HG02973 (cell line): ENCODE data around the gene NUCKS1.

Source experiments
- ATAC-seq: cut with Tn5 transposase; IDR thresholded peaks from one replicate; pipeline ENCODE4 v1.9.1; 2021; ENCODE audit warnings: moderate library complexity; ENCODE audit not compliant: unreplicated experiment

The NUCKS1 gene

DNA sequence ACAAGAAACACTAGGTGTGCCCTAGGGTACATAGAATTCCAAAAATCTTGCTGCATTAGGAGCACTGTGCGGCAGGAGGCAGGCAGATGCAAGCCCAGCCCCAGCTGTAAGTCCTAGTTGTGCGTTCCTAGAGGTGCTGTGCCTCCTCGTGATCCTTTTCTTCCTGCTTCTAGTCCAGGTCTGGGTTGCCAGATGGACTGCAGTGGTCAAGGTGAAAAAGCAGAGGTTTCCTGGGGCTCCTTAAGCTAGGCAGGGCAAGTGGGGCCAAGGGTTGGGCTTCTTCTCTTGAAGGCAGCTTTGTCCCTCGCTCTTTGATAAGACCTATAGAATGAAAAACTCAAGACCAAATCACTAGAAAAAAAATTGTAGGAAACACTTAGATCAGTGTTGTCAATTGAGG lies 48.1 kb downstream of the NUCKS1 start:
- ATAC-seq = no peak

- ATAC-seq = no peak
These were observed 48.6 kb downstream of the NUCKS1 start for GRCh38 chr1:205701420-205701819.

DNA sequence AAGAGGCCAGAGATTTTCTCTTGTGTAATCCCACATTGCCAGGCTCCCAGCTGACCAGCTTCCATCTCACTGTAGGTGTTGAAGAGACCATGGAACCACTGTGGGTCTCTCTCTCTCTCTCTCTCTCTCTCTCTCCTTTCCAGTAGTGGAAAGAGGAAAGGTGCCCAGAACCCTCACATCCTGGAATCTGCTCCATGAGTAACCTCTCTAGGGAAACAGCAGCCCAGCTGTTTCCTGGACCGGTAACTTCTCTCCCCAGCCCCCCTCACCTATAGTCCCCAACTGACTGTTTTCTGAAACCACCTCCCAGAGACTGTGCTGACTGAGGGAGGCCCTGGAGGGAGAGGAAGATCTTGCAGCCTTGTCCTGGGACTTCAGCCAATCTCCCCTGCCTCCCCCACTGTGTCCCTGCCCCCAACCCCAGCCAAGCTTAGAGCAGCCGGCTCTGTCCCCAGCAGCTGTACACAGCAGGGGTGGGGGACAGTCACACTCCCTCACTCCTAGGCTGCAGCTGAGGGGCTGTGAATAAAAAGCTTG lies 49.0 kb downstream of the NUCKS1 start:
- ATAC-seq = no peak

GRCh38 chr1:205699416-205699815 lies 50.6 kb downstream of the NUCKS1 start:
- no peak for ATAC-seq

DNA sequence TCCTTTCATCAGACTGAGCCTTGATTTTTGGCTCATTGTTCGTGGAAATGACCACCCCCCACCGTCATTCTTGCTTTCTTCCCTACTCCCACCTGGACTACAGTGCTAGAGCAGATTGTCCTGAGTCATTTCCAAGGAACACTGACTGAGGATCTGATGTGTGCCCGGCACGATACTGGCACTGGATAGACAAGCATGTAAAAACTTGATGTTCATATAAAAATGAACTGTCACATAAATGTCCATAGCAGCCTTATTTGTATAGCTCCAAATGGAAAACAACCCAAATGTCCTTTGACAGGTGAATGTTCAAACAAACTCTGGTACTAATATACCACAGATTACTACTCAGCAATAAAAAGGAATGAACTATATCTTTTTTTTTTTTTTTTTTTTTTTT lies 51.1 kb downstream of the NUCKS1 start:
- no peak for ATAC-seq

DNA sequence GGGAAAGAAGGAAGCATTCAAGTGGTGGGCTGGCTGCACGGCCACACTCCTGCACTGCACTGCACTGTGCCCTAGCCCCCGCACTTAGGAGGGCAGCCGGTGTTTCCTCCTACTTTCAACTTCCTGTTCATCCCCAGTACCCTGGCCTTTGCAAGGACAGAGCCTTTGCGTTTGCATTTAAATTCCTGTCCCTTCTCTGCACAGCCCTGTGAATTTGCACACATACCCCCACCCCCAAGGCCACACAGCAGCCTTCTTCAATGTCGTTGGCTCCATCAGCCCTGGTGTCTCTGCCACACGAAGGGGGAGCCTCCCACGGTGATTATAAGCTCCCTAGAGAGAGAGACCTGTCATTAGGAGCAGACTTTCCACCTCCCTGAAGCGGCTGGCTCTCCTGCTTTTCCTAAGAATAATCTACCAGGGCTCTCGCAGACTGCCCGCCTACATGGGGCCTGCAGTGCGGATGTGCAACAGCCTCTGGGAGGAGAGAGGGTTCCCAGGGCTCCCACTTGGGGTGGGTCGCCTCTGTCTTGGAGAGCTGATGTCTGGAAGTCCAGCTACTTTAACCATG lies 56.5 kb downstream of the NUCKS1 start:
- no peak for ATAC-seq

DNA sequence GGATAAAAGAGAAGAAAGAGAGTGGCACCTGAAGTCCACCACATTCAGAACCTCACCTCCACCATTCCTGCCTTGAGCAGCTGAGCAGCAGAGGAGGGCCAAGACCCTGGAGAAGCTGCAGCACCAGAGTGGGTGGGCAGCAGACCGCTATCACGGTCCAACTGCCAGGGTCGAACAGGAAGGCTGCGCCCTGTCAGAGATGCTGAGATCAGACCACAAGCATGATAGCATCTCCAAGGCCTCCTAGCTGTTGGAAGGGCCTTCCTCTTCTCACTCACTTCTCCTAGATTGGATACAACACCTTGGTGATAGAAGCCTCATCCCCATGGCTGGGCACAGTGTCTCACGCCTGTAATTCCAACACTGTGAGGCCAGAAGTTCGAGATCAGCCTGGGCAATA lies 57.6 kb downstream of the NUCKS1 start:
- no peak for ATAC-seq

DNA sequence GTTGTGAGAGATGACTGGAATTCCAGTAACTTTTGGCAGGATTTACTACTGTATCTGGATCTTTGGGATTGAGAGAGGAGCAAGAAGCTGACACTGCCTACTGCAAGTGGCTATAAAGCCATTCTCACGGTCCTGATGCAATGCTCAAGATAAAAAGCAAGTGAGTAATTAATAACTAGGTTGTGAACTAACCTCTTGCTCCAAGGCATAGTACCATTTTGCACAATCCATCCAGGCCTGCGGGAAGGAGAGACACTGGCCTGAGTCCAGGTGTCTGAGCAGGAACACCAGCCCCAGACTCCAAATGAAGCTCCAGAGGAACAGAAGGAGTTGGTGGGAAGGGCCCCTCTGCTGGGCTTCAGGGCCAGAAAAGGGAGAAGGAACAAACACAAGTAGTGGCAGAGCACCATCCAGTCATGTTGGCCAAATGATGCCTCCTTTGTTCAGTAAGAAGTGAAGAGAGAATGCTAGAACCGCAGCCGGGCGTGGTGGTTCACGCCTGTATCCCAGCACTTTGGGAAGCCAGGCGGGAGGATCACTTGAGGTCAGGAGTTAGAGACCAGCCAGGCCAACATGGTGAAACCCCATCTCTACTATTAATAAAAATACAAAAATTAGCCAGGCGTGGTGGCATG lies 59.7 kb downstream of the NUCKS1 start:
- no peak for ATAC-seq

DNA sequence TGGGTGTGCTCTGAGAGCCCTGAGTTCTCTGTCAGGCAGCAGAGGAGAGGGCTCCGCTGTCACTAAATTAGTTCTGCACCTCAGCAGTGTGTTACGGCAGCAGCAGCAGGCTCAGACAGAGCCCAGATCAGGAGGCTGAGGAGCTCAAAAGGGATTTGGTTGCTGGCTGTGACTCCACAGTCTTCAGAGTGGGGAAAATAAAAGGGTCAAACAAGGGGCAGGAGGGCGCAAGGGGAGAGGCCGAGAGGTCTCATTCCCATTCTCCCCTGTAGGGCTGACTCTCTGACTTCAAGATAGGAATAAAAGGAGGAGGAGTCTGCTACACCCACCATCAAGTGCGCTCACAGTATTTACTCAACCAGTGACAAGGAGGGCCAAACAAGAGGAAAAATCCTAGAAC lies 60.5 kb downstream of the NUCKS1 start:
- ATAC-seq = no peak

- no peak for ATAC-seq
These were observed 61.6 kb downstream of the NUCKS1 start for GRCh38 chr1:205688171-205689080.

- no peak for ATAC-seq
These were observed 62.7 kb downstream of the NUCKS1 start for GRCh38 chr1:205687242-205687641.

- ATAC-seq = no peak
These were observed 68.6 kb downstream of the NUCKS1 start for GRCh38 chr1:205681364-205681763.

DNA sequence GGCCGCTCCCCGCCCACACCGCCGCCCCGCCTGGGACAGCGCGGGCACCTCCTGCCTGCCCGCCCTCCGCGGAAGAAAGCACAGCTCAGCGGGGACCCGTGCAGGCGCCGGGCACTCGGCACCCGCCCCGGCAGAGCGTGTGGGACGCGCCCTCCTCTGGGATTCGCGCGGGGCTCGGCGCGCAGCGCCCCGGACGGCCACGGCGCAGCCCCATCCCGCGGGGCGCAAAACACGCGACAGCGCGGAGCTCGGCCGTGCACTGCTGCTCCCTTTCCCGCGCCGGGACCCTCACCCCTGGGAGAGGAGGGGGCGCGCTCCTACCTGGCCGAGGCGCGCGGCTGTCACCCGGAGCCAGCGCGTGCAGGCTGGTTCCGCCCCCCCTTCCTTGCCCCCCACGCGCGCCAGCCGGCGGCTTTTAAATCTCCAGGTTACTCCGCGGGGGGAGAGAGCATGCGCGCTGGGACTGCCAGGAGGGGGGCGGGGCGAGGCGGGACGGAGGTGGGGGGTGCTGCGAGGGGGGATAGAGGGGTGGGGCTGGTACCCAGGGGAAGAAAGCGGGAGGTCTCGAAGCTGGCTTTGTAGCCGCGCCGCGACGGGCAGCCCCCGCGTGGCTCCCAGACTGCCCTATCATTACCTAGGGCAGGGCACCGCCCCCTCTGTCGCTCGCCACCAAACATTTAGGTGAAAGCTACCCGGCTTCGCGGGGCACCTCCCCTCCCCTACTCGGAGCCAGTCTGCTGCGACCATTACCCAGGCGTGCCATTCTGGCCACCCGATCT lies 69.7 kb downstream of the NUCKS1 start, which contains the start of gene SLC45A3:
SLC45A3 (minus strand) TSS at position 437 of the 779 bp plus-strand sequence. CDS start 15,853 bp downstream, outside the sequence.
- ATAC-seq = no peak

- ATAC-seq = no peak
These were observed 71.5 kb downstream of the NUCKS1 start for GRCh38 chr1:205678286-205679111.

- no peak for ATAC-seq
These were observed 72.8 kb downstream of the NUCKS1 start for GRCh38 chr1:205677167-205677566.

DNA sequence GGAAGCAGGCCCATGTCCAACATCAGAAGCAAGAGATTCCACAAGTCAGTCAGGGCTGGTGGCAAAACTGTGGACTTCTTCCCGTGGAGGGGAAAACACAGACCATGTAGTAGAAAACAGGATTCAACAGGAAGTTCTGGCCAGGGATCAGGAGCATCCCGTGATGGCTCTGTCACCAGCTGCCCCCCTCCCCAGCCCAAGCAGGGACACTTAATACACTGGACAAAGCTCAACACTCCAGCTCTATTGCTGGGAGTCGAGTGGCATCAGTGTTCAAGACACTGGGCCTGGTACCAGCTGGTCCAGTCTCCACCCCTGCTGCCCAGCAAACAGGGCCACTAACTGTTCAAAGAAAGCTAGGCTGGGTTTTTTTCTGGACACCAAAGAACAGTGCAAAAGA lies 73.4 kb downstream of the NUCKS1 start:
- ATAC-seq = no peak

GRCh38 chr1:205676002-205676401 lies 74.0 kb downstream of the NUCKS1 start:
- no peak for ATAC-seq

DNA sequence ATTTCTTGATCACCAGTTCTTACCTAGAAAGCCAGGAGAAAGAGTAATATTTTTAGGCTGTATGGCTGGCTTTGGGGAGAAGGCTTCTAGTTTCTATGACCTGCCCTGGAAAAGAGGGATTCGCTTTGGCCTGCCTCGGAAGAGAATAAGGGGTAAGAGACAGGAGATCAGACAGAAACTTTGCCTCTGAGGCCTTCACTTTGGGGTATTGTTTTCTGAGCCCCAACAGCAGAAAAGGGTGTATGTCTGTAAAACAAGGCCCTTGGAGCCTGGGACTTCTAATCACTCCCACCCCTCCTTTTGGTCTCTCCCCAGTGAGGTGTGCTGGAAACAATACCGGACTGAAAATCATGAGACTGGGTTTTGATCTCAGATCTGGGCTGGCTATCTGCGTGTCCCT lies 74.7 kb downstream of the NUCKS1 start:
- ATAC-seq = no peak

- ATAC-seq = no peak
These were observed 77.0 kb downstream of the NUCKS1 start for GRCh38 chr1:205672970-205673369.

GRCh38 chr1:205672395-205672889 lies 77.5 kb downstream of the NUCKS1 start:
- no peak for ATAC-seq
